Mesenchymal stem cell (in vitro differentiated cells and primary cell): ENCODE data around the gene SNX3.
A peak's percentile ranks its signal among the peaks of the same experiment; 100 is the strongest.

Source experiments
- DNase-seq: peaks from one replicate; pipeline ENCODE4 v3.0.0-alpha.2; 2013
- H2AFZ ChIP-seq: one replicate; pipeline ENCODE4 v1.6.1; 2013; ENCODE audit warnings: low read depth, mild to moderate bottlenecking, control low read depth, inconsistent platforms, low read length, moderate library complexity
- H2AK5ac ChIP-seq: 2 replicates; pipeline ENCODE4 v1.6.1; 2013; ENCODE audit warnings: low read length, moderate library complexity, mild to moderate bottlenecking, inconsistent platforms; ENCODE audit not compliant: severe bottlenecking
- H2BK120ac ChIP-seq: one replicate; pipeline ENCODE4 v1.6.1; 2013; ENCODE audit warnings: low read depth, mild to moderate bottlenecking, inconsistent platforms, low read length, moderate library complexity
- H2BK12ac ChIP-seq, 2 experiments: one replicate each; pipeline ENCODE4 v1.6.1; 2013; ENCODE audit warnings: inconsistent platforms in 2 of 2, low read length in 2 of 2, mild to moderate bottlenecking in 2 of 2, moderate library complexity in 2 of 2, control low read depth in 1 of 2
- H2BK15ac ChIP-seq: one replicate; pipeline ENCODE4 v1.6.1; 2013; ENCODE audit warnings: mild to moderate bottlenecking, low read depth, inconsistent platforms; ENCODE audit not compliant: poor library complexity, severe bottlenecking
- H2BK5ac ChIP-seq: 2 replicates; pipeline ENCODE4 v1.6.1; 2013; ENCODE audit warnings: low read depth, mild to moderate bottlenecking, low read length, control low read depth, inconsistent platforms; ENCODE audit not compliant: poor library complexity, severe bottlenecking
- H3K14ac ChIP-seq, 2 experiments: one replicate each; pipeline ENCODE4 v1.6.1; 2013; ENCODE audit warnings: inconsistent platforms in 2 of 2, low read length in 2 of 2, control low read depth in 1 of 2, mild to moderate bottlenecking in 1 of 2, moderate library complexity in 1 of 2
- H3K18ac ChIP-seq, 2 experiments: one replicate each; pipeline ENCODE4 v1.6.1; 2013; ENCODE audit warnings: inconsistent platforms in 2 of 2, low read length in 2 of 2, control low read depth in 1 of 2, low read depth in 1 of 2, mild to moderate bottlenecking in 1 of 2
- H3K23ac ChIP-seq, 2 experiments: one replicate each; pipeline ENCODE4 v1.6.1; 2013; ENCODE audit warnings: inconsistent platforms in 2 of 2, low read length in 2 of 2, mild to moderate bottlenecking in 2 of 2, moderate library complexity in 2 of 2, control low read depth in 1 of 2
- H3K27ac ChIP-seq: 2 replicates; pipeline ENCODE4 v1.5.1; 2013; ENCODE audit warnings: mild to moderate bottlenecking, moderate library complexity, low read length, control low read depth, inconsistent platforms; ENCODE audit not compliant: poor library complexity, severe bottlenecking
- H3K27me3 ChIP-seq, 2 experiments: 2 replicates each; pipeline versions ENCODE4 v1.6.1 to v1.7.0; 2013; ENCODE audit warnings: low read length in 2 of 2, mild to moderate bottlenecking in 2 of 2, moderate library complexity in 2 of 2, control low read depth in 1 of 2, inconsistent platforms in 1 of 2; ENCODE audit not compliant: control insufficient read depth in 1 of 2, insufficient read depth in 1 of 2
- H3K36me3 ChIP-seq, 2 experiments: 2 replicates each; pipeline versions ENCODE4 v1.6.1 to v1.7.0; 2013; ENCODE audit warnings: low read length in 2 of 2, control low read depth in 1 of 2, inconsistent platforms in 1 of 2, low read depth in 1 of 2, mild to moderate bottlenecking in 1 of 2; ENCODE audit not compliant: insufficient read depth in 2 of 2, control insufficient read depth in 1 of 2
- H3K4ac ChIP-seq, 2 experiments: one replicate each; pipeline ENCODE4 v1.6.1; 2013; ENCODE audit warnings: inconsistent platforms in 2 of 2, low read length in 2 of 2, mild to moderate bottlenecking in 2 of 2, moderate library complexity in 2 of 2, control low read depth in 1 of 2, low read depth in 1 of 2
- H3K4me1 ChIP-seq: 2 replicates; pipeline ENCODE4 v1.6.1; 2013; ENCODE audit warnings: low read depth, low read length, control low read depth; ENCODE audit not compliant: control insufficient read depth, insufficient read depth
- H3K4me2 ChIP-seq: 2 replicates; pipeline ENCODE4 v1.6.1; 2013; ENCODE audit warnings: low read length, mild to moderate bottlenecking, inconsistent platforms; ENCODE audit not compliant: poor library complexity, severe bottlenecking
- H3K4me3 ChIP-seq, 2 experiments: 2 replicates each; pipeline versions ENCODE4 v1.5.1 to v1.7.0; 2013; ENCODE audit warnings: low read length in 2 of 2, mild to moderate bottlenecking in 2 of 2, control low read depth in 1 of 2, low read depth in 1 of 2; ENCODE audit not compliant: insufficient read depth in 1 of 2
- H3K79me1 ChIP-seq: replicated peaks from 2 replicates; pipeline ENCODE4 v1.6.1; 2013; ENCODE audit warnings: mild to moderate bottlenecking, control low read depth, low read length, inconsistent platforms; ENCODE audit not compliant: poor library complexity, severe bottlenecking
- H3K9ac ChIP-seq: 2 replicates; pipeline ENCODE4 v1.7.0; 2013; ENCODE audit warnings: mild to moderate bottlenecking, low read length, moderate library complexity
- H3K9me3 ChIP-seq: 2 replicates; pipeline ENCODE4 v1.7.0; 2013; ENCODE audit warnings: mild to moderate bottlenecking, low read length; ENCODE audit not compliant: control insufficient read depth
- H4K8ac ChIP-seq: one replicate; pipeline ENCODE4 v1.6.1; 2013; ENCODE audit warnings: inconsistent platforms, mild to moderate bottlenecking, low read length, moderate library complexity
- H4K91ac ChIP-seq: one replicate; pipeline ENCODE4 v1.6.1; 2013; ENCODE audit warnings: mild to moderate bottlenecking, low read length, inconsistent platforms
- WGBS: methylation state at CpG from one replicate; pipeline ENCODE4 v1.1.7; 2013; ENCODE audit warnings: mixed read lengths; 5-methylcytosine and 5-hydroxymethylcytosine counted together

Gene SNX3

GRCh38 chr6:108179741-108180140, 81.1 kb downstream of the SNX3 start:
- no peak overlapping the region for H2AK5ac ChIP-seq

GRCh38 chr6:108176281-108177089, 84.4 kb downstream of the SNX3 start:
- WGBS: 9% methylated on average over 46 of the region's 46 CpGs
- no peak overlapping the region for H4K91ac ChIP-seq
- no peaks in the 10 kb centered on the region for H3K36me3 ChIP-seq
- H3K4ac ChIP-seq: no peak overlapping the region
- peak overlapping the region; percentile 17 for H3K4me2 ChIP-seq
- H3K9ac ChIP-seq: no peak overlapping the region
- no peak overlapping the region for H3K23ac ChIP-seq
- H2AFZ ChIP-seq: no peak overlapping the region
- peaks cover 73 to 94% of the 10 kb centered on the region in 2 experiments for H3K27me3 ChIP-seq
- H2BK15ac ChIP-seq: no peak overlapping the region
- H2BK120ac ChIP-seq: no peak overlapping the region
- H3K9me3 ChIP-seq: peaks cover 13% of the 10 kb centered on the region
- H3K27ac ChIP-seq: no peak overlapping the region
- no peaks in the 10 kb centered on the region for H3K79me1 ChIP-seq
- H2AK5ac ChIP-seq: no peak overlapping the region
- peak overlapping the region; percentile 4 to 18 for H3K4me3 ChIP-seq
- H4K8ac ChIP-seq: no peak overlapping the region
- no peak overlapping the region for H3K18ac ChIP-seq
- peaks cover 21% of the 10 kb centered on the region for H3K4me1 ChIP-seq
- no peak overlapping the region for H2BK12ac ChIP-seq
- H3K14ac ChIP-seq: no peak overlapping the region
- no peak overlapping the region for H2BK5ac ChIP-seq
- no peak for DNase-seq

More at GRCh38 chr6:108179741-108180140, 81.1 kb downstream of the SNX3 start:
- H3K79me1 ChIP-seq: no peaks in the 10 kb centered on the region
- H3K4ac ChIP-seq: no peak overlapping the region
- DNase-seq: no peak
- no peak overlapping the region for H2BK120ac ChIP-seq
- 20% methylated on average over 4 of the region's 4 CpGs for WGBS
- no peak overlapping the region for H4K91ac ChIP-seq
- H3K9me3 ChIP-seq: peaks cover 2% of the 10 kb centered on the region
- H4K8ac ChIP-seq: no peak overlapping the region
- H3K14ac ChIP-seq: no peak overlapping the region
- no peak overlapping the region for H3K9ac ChIP-seq
- H3K27ac ChIP-seq: no peak overlapping the region
- H2BK5ac ChIP-seq: no peak overlapping the region
- H3K4me1 ChIP-seq: peaks cover 16% of the 10 kb centered on the region
- H3K36me3 ChIP-seq: no peaks in the 10 kb centered on the region
- H2BK15ac ChIP-seq: no peak overlapping the region
- H2AFZ ChIP-seq: no peak overlapping the region
- peaks cover 54 to 71% of the 10 kb centered on the region in 2 experiments for H3K27me3 ChIP-seq
- no peak overlapping the region for H3K18ac ChIP-seq
- no peak overlapping the region for H3K4me3 ChIP-seq
- H2BK12ac ChIP-seq: no peak overlapping the region
- H3K23ac ChIP-seq: no peak overlapping the region
- no peak overlapping the region for H3K4me2 ChIP-seq

- Histone ChIP-seq H3K36me3 (no peaks in the 10 kb centered on the region), H3K14ac (no peak overlapping the region), H3K9me3 (peaks cover 13% of the 10 kb centered on the region), H3K79me1 (no peaks in the 10 kb centered on the region), H3K18ac (no peak overlapping the region), H2BK12ac (no peak overlapping the region), H3K27ac (no peak overlapping the region), H2BK15ac (no peak overlapping the region), H2AFZ (no peak overlapping the region), H4K8ac (no peak overlapping the region), H4K91ac (no peak overlapping the region), H2BK120ac (no peak overlapping the region), H2BK5ac (no peak overlapping the region), H3K9ac (no peak overlapping the region), H3K4me1 (peaks cover 21% of the 10 kb centered on the region), H3K4ac (no peak overlapping the region), H3K27me3 (peaks cover 77 to 98% of the 10 kb centered on the region in 2 experiments), H2AK5ac (no peak overlapping the region), H3K23ac (no peak overlapping the region), H3K4me3 (peak overlapping the region in 1 of 2 experiments; percentile 18), H3K4me2 (peak overlapping the region; percentile 26)
- 3% methylated on average over 35 of the region's 38 CpGs for WGBS
- DNase-seq: no peak
Observed at GRCh38 chr6:108175592-108176279, 85.1 kb downstream of the SNX3 start.

- Histone ChIP-seq H3K79me1 (no peaks in the 10 kb centered on the region), H3K4me1 (peaks cover 21% of the 10 kb centered on the region), H3K4ac (no peak overlapping the region), H3K4me3 (no peak overlapping the region), H3K27me3 (peaks cover 82 to 98% of the 10 kb centered on the region in 2 experiments), H2BK15ac (no peak overlapping the region), H2BK5ac (no peak overlapping the region), H2AK5ac (no peak overlapping the region), H3K18ac (no peak overlapping the region), H3K27ac (no peak overlapping the region), H3K14ac (no peak overlapping the region), H2BK120ac (no peak overlapping the region), H3K23ac (no peak overlapping the region), H4K91ac (no peak overlapping the region), H3K9me3 (peaks cover 13% of the 10 kb centered on the region), H2BK12ac (no peak overlapping the region), H3K4me2 (no peak overlapping the region), H4K8ac (no peak overlapping the region), H3K36me3 (no peaks in the 10 kb centered on the region), H2AFZ (no peak overlapping the region), H3K9ac (no peak overlapping the region)
- WGBS: 23% methylated on average over 22 of the region's 22 CpGs
- DNase-seq: no peak
Observed at GRCh38 chr6:108175176-108175591, 85.7 kb downstream of the SNX3 start.
